ENCODE results near the gene TMEM184B.

- TF ChIP-seq POLR2A (IDR thresholded peaks at IDR 0.05; ENCODE audit: low read depth) (no peak), EP300 (IDR thresholded peaks at IDR 0.05) (no peak)
Observed at GRCh38 chr22:38175206-38176118, 97.3 kb downstream of the TMEM184B start.
